BJ (cell line): ENCODE measurements around the gene ZNF513. TPM values are rescaled to one million over a fixed set of nuclear protein-coding genes. Genes with fewer than 3 reads are reported as not detected.

Source experiments
- CTCF ChIA-PET: fragments of 350-600 bp; formaldehyde crosslinking; extraction: SDS; loops from one replicate; lab custom pipeline; 2021; ENCODE audit warnings: antibody characterized with exemption, inconsistent platforms; lab: Yijun Ruan, JAX
- POLR2A ChIA-PET: fragments of 300-600 bp; sonication (Branson Sonifier 250); formaldehyde crosslinking; extraction: SDS; loops from one replicate; lab custom pipeline; 2021; ENCODE audit warnings: antibody characterized with exemption; lab: Charles Lee
- DNase-seq: peaks from one replicate; pipeline ENCODE4 v3.0.0-alpha.2; 2011; ENCODE audit warnings: low read depth
- H3K27me3 ChIP-seq: 2 replicates; pipeline ENCODE4 v1.6.0; 2011; ENCODE audit warnings: low read length; ENCODE audit not compliant: control insufficient read depth, insufficient read depth
- H3K36me3 ChIP-seq: 2 replicates; pipeline ENCODE4 v1.5.1; 2011; ENCODE audit warnings: low read length; ENCODE audit not compliant: control insufficient read depth, insufficient read depth
- H3K4me3 ChIP-seq: 2 replicates; pipeline ENCODE4 v1.5.1; 2011; ENCODE audit warnings: low read depth, mild to moderate bottlenecking, control low read depth, low read length
- polyA plus RNA-seq: library from polyadenylated mRNA; depleted of rRNA; stranded (reverse); fragments of >200 nt; gene quantifications from 2 replicates; pipeline ENCODE4 v1.2.3, GENCODE V29; 2011
- TF ChIP-seq, protein P1 (sequence below): IDR thresholded peaks from 2 replicates; pipeline ENCODE4 v1.5.1; 2011; ENCODE audit warnings: low read depth, mild to moderate bottlenecking, control low read depth, inconsistent platforms, low read length, moderate library complexity; ENCODE audit not compliant: insufficient read depth

ZNF513 gene
- polyA plus RNA-seq, 1 experiment, result 12.2 TPM

DNA sequence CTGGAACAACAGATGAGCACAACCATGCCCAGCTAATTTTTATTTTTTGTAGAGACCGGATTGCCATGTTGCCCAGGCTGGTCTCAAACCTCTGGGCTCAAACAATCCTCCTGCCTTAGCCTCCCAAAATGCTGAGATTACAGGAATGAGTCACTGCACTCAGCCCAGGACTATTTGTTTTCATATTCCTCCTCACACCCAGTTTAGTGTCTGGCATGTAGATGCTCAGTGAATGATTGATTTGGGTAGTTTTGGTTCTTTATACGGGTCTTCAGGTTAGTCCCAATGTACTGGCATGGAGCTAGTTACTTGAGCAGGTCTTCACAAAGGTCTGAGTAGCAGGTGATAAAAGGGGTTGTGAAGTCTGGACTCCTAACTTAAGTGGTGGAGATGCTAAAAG, 16.6 kb downstream of the ZNF513 start:
- H3K4me3 ChIP-seq, result no peak overlapping the region
- ChIA-PET POLR2A (interaction anchor here (0.6 kb wide), 1 partner anchor 50 kb away, joined by 3 read pairs; no protein-coding TSS in a partner anchor), CTCF (no interaction called here)
- peaks cover 18% of the 10 kb centered on the region for H3K36me3 ChIP-seq
- TF ChIP-seq, protein P1, sequence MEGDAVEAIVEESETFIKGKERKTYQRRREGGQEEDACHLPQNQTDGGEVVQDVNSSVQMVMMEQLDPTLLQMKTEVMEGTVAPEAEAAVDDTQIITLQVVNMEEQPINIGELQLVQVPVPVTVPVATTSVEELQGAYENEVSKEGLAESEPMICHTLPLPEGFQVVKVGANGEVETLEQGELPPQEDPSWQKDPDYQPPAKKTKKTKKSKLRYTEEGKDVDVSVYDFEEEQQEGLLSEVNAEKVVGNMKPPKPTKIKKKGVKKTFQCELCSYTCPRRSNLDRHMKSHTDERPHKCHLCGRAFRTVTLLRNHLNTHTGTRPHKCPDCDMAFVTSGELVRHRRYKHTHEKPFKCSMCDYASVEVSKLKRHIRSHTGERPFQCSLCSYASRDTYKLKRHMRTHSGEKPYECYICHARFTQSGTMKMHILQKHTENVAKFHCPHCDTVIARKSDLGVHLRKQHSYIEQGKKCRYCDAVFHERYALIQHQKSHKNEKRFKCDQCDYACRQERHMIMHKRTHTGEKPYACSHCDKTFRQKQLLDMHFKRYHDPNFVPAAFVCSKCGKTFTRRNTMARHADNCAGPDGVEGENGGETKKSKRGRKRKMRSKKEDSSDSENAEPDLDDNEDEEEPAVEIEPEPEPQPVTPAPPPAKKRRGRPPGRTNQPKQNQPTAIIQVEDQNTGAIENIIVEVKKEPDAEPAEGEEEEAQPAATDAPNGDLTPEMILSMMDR, result no peak
- DNase-seq, result no peak
- no peaks in the 10 kb centered on the region for H3K27me3 ChIP-seq

DNA sequence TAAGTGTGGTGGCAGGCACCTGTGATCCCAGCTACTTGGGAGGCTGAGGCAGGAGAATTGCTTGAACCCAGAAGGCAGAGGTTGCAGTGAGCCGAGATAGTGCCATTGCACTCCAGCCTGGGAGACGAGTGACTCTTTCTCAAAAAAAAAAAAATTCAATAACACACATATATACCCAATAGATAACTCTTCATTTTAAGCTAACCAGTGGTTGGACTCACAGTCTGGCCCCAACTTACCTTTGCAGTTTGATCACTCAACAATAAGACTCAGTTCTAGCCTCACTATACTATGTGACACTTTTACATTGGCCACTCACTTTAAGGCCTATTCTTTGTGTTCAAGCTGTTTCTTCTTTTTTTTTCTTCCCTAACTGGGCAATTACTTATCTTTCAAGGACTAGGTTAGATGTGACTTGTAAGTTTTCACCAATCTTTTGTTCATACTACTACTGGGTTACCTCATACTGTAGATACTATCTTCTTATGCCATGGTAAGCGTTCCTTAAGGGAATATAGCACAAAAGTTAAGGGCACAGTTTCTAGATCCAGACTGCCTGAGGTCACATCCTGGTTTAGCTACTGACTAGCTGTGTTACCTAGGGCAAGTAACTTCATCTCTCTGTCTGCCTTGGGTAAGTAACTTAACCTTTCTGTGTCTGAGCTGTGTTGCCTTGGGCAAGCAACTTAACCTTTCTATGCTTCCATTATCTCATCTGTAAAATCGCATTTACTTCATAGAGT, 17.7 kb downstream of the ZNF513 start:
- TF ChIP-seq, protein P1, result no peak
- Histone ChIP-seq H3K36me3 (peaks cover 16% of the 10 kb centered on the region), H3K27me3 (no peaks in the 10 kb centered on the region), H3K4me3 (no peak overlapping the region)
- POLR2A ChIA-PET, result no interaction called here
- DNase-seq, result no peak
- CTCF ChIA-PET, result interaction anchor here (0.5 to 0.7 kb wide), 3 partner anchors 193 to 1294 kb away, joined by 3 to 4 read pairs (median 3); no protein-coding TSS in a partner anchor

DNA sequence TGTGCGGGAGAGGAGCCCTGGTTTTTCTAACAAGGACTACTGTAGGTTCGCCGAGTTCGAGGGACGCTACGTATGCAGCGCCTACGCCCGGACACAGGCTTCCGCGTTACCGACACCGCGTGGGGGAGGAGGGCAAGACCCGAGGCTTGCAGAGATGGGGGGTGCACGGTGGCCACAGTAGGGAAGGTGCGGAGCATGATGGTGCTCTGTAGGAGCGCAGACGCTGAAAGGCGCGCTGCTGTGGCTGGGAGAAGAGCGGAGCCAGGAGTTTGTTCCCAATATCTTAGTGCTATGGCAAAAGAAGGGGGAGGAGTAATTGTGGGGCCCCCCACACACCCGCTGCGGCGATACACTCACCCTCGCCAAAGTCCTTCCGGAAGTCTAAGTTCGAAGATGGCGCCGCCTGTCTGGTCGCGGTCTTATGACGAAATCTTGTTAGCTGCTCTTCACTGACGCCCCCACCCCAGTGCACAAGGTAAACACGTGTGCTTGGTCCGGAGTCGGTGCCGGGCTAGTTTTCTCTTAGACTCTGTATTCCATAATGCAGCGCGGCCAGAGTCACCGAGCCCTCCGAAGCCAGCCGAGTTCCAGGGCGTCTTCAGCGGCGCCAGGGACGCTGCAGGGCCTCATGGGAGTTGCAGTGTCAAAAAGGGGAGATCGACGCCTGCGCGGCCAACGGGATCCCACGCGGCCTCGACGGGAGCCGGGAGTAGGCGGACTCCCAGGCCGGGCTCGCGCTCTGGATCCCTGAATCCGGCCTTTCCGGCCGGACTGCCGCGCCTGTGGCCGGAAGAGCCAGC, 24.0 kb downstream of the ZNF513 start, which contains the start of gene GTF3C2:
TSS of gene GTF3C2 (minus strand) at position 383 of the 800 bp plus-strand sequence. CDS start 13,210 bp downstream, outside the sequence.
- ChIA-PET POLR2A (interaction anchor here (1.1 kb wide), 1 partner anchor 13 kb away, joined by 4 read pairs; the partner anchor contains the start of gene EIF2B4), CTCF (interaction anchor here (0.8 to 1.6 kb wide), 4 partner anchors 13 to 32 kb away, joined by 3 to 8 read pairs (median 3); partner anchors contain the start of genes EIF2B4 and SNX17)
- peak; percentile 87 for DNase-seq
- Histone ChIP-seq H3K36me3 (no peaks in the 10 kb centered on the region), H3K4me3 (peak within 1 kb of the TSS; percentile 67), H3K27me3 (no peaks in the 10 kb centered on the region)
- TF ChIP-seq, protein P1, result no peak

DNA sequence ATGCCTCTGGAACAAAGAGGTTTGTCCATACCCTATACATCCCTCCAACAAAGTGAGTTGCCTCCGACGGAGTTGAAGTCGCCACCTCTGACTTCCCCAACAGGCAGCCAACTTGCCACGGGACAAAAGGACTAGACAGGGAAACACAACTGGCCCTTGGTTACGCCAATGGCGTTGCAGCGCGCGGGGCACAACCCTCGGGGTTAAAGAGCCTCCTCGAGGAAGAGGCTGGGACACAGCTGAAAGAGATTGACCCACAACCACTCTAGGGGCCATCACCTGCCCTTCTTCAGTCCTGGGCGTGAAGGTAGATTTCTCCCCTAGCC, 24.5 kb downstream of the ZNF513 start:
- DNase-seq, result no peak
- POLR2A ChIA-PET, result interaction anchor here (1.1 kb wide), 1 partner anchor 14 kb away, joined by 4 read pairs; the partner anchor contains the start of gene EIF2B4
- CTCF ChIA-PET, result interaction anchor here (1.5 to 1.6 kb wide), 3 partner anchors 13 to 16 kb away, joined by 3 to 8 read pairs (median 3); partner anchors contain the start of genes EIF2B4 and SNX17

More for the DNA sequence above, 24.5 kb downstream of the ZNF513 start:
- no peaks in the 10 kb centered on the region for H3K27me3 ChIP-seq
- H3K4me3 ChIP-seq, result peak overlapping the region; percentile 67
- TF ChIP-seq, protein P1, result no peak
- no peaks in the 10 kb centered on the region for H3K36me3 ChIP-seq
